Vagina (tissue), 2 donors: ENCODE measurements around the gene DTYMK. TPM values are rescaled to one million over a fixed set of nuclear protein-coding genes. Genes with fewer than 3 reads are reported as not detected.

Experiments
- DNase-seq, 2 donors: peaks; one replicate each; pipeline ENCODE4 v3.0.0-alpha.2; 2017; ENCODE audit errors: extremely low spot score in 2 of 2
- H3K27ac ChIP-seq: fragments of 200-600 bp; sonication (generic); one replicate; pipeline ENCODE4 v1.5.1; 2019
- H3K27me3 ChIP-seq: fragments of 200-600 bp; sonication (generic); one replicate; pipeline ENCODE4 v1.5.1; 2019
- H3K36me3 ChIP-seq, 2 donors: fragments of 200-600 bp; sonication (generic); one replicate each; pipeline ENCODE4 v1.5.1; 2017 to 2019
- H3K4me1 ChIP-seq: fragments of 200-600 bp; sonication (generic); one replicate; pipeline ENCODE4 v1.5.1; 2019
- H3K4me3 ChIP-seq, 2 donors: fragments of 200-600 bp; sonication (generic); 1 replicate in 1 of 2; 2 replicates in 1 of 2; pipeline ENCODE4 v1.5.1; 2016 to 2019
- H3K9me3 ChIP-seq: fragments of 200-600 bp; sonication (generic); one replicate; pipeline ENCODE4 v1.5.1; 2019
- POLR2A ChIP-seq, 2 donors: fragments of 450-650 bp; IDR thresholded peaks; one replicate each; pipeline ENCODE4 v1.6.1; 2017; ENCODE audit warnings: antibody characterized with exemption in 2 of 2, mild to moderate bottlenecking in 2 of 2, moderate library complexity in 2 of 2
- POLR2AphosphoS5 ChIP-seq, 2 donors: sonication (generic); formaldehyde crosslinking; IDR thresholded peaks; one replicate each; pipeline ENCODE4 v1.9.0; 2017; ENCODE audit warnings: antibody characterized with exemption in 2 of 2, mild to moderate bottlenecking in 2 of 2, low read depth in 1 of 2; ENCODE audit not compliant: insufficient read depth in 1 of 2
- intact Hi-C: fragments of 100-400 bp; cut with DNase I; formaldehyde crosslinking; loops from one replicate; pipeline ENCODE4 v1.15.1; 2023
- total RNA-seq: library from RNA; depleted of rRNA; stranded (reverse); fragments of >200 nt; gene quantifications from one replicate; pipeline ENCODE4 v1.2.3, GENCODE V29; 2016
- TF ChIP-seq, protein P1 (sequence below), 3 experiments: fragments of 450-650 bp in 2 of 3; fragments of 200-600 bp in 1 of 3; sonication (generic) in 1 of 3; IDR thresholded peaks; one replicate each; pipeline ENCODE4 v1.5.1; 2017 to 2019; ENCODE audit warnings: antibody characterized with exemption in 3 of 3, mild to moderate bottlenecking in 2 of 3, moderate library complexity in 2 of 3

The DTYMK gene
- total RNA-seq, 1 donor from 2014 or later = 14.7 TPM

DNA sequence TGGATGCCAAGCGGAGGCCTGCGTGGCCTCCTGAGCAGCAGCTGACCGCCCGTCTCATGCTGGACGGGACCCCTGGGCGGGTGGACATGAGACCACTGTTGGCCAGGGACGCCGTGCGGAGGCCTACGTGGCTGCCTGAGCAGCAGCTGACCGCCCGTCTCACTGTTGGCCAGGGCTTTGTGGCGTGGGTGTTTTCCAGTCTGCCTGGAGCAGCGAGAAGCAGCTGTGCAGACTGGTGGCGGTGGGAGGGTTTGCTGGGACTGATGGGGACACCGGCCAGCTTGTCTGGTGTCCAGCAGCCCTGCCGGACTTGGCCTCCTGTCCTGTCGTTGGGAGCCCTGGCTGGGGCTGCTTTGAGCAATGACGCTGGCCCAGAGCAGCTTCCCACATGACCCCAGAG lies 42.0 kb upstream of the DTYMK start:
- Histone ChIP-seq H3K27ac (no peak overlapping the region), H3K9me3 (no peaks in the 10 kb centered on the region), H3K27me3 (no peaks in the 10 kb centered on the region), H3K36me3 (peaks cover 0 to 10% of the 10 kb centered on the region in 2 donors), H3K4me1 (peaks cover 2% of the 10 kb centered on the region), H3K4me3 (no peak overlapping the region)
- intact Hi-C loops = no loop called here
- TF ChIP-seq, protein P1, sequence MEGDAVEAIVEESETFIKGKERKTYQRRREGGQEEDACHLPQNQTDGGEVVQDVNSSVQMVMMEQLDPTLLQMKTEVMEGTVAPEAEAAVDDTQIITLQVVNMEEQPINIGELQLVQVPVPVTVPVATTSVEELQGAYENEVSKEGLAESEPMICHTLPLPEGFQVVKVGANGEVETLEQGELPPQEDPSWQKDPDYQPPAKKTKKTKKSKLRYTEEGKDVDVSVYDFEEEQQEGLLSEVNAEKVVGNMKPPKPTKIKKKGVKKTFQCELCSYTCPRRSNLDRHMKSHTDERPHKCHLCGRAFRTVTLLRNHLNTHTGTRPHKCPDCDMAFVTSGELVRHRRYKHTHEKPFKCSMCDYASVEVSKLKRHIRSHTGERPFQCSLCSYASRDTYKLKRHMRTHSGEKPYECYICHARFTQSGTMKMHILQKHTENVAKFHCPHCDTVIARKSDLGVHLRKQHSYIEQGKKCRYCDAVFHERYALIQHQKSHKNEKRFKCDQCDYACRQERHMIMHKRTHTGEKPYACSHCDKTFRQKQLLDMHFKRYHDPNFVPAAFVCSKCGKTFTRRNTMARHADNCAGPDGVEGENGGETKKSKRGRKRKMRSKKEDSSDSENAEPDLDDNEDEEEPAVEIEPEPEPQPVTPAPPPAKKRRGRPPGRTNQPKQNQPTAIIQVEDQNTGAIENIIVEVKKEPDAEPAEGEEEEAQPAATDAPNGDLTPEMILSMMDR (IDR thresholded peaks at IDR 0.05) = no peak
- no peak for TF ChIP-seq POLR2A (IDR thresholded peaks at IDR 0.05)
- TF ChIP-seq POLR2AphosphoS5 (IDR thresholded peaks at IDR 0.05; ENCODE audit: insufficient read depth in 1 of 2, low read depth in 1 of 2) = no peak
- no peak for DNase-seq

DNA sequence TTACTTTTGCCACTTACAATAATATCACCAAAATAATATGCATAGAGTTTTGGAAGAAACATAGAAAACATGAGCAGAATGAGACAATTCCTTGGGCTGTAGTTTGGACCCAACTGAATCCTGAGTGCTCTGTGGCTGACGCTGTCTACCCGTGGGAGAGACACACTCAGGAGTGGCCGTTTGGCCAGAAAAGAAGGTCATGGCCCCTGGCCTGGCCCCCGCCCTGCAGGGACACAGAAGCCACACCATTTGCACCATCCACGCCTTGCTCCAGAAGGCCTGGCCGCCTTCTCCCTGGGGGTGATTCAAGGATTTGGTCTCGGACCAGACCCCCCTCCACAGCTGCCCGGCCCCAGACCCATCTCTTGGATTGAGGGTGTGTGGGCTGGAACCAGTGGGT lies 41.4 kb upstream of the DTYMK start:
- H3K27ac ChIP-seq = no peak overlapping the region
- intact Hi-C loops = no loop called here

DNA sequence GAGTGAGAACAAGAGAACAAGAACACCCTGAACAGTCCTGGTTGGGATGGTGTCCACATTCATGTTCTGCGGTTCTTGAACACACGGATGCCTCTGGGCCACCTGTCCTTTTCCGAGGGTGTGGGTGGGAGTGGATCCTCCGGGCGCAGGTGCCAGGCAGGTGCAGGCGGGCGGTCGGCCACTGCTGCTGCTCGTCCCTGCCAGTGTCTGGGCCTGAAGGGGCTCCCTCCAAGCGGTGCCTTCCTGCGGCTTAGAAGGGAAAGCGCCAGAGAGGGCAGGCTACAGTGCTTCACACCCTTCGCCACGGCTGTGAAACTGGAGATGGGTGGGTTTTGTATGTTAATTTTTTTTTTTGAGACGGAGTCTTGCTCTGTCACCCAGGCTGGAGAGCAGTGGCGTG lies 39.8 kb upstream of the DTYMK start:
- H3K36me3 ChIP-seq = peaks cover 0 to 23% of the 10 kb centered on the region in 2 donors
- TF ChIP-seq POLR2A (IDR thresholded peaks at IDR 0.05) = no peak

More for the DNA sequence above, 41.4 kb upstream of the DTYMK start:
- TF ChIP-seq, protein P1 (IDR thresholded peaks at IDR 0.05) = no peak
- TF ChIP-seq POLR2A (IDR thresholded peaks at IDR 0.05) (no peak), POLR2AphosphoS5 (IDR thresholded peaks at IDR 0.05; ENCODE audit: insufficient read depth in 1 of 2, low read depth in 1 of 2) (no peak)
- no peak for DNase-seq
- Histone ChIP-seq H3K4me1 (no peaks in the 10 kb centered on the region), H3K36me3 (peaks cover 0 to 13% of the 10 kb centered on the region in 2 donors), H3K4me3 (no peak overlapping the region), H3K9me3 (no peaks in the 10 kb centered on the region), H3K27me3 (no peaks in the 10 kb centered on the region)

DNA sequence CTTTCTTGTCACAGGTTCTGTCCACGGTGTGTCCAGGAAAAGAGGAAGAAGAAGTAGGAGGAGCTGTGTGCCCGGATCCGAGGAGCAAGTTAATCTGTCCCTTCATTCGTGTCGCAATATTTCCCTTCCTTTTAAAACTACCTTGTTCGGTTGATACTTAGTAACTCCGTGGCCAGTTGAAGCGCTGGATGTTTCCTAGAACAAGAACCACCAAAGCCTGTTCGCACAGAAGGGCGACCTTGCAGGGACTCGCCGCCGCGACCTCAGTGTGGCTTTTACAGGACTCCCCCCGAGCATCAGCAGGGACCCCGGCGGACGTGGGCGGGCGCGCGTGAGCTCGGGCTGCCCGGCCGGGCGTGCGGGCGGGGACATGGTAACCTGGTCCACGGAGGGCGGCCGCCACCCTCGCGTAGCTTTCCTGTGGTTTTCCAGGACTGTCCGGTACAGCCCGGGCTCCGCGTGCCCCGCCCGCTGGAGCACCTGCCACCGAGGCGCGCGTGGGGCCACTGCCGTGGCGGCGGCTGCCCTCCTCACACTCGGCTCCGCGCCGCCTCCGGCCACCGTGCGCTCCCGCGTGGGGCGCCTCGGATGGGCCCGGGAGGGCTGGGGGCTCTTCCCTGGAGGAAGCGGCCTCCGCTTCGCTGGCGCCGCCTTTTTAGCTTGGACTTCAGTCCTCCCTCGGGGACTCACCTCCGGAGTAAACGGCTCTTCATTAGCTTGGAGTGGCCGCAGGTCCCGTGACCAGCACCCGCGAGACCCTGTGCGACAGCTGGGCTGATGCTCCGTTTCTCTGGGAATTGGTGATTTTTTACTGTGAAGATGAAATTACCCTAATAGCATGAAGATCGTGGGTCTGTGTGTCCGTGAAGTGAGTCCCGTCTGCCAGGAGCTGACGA lies 38.6 kb upstream of the DTYMK start:
- Histone ChIP-seq H3K36me3 (peaks cover 0 to 34% of the 10 kb centered on the region in 2 donors), H3K4me1 (no peaks in the 10 kb centered on the region), H3K27me3 (no peaks in the 10 kb centered on the region), H3K4me3 (no peak overlapping the region), H3K27ac (no peak overlapping the region), H3K9me3 (no peaks in the 10 kb centered on the region)
- intact Hi-C loops = no loop called here
- TF ChIP-seq POLR2A (IDR thresholded peaks at IDR 0.05) (no peak), POLR2AphosphoS5 (IDR thresholded peaks at IDR 0.05; ENCODE audit: insufficient read depth in 1 of 2, low read depth in 1 of 2) (no peak)
- TF ChIP-seq, protein P1 (IDR thresholded peaks at IDR 0.05) = no peak
- DNase-seq = no peak

More for the DNA sequence above, 39.8 kb upstream of the DTYMK start:
- DNase-seq = no peak
- no peak overlapping the region for H3K4me3 ChIP-seq
- no peaks in the 10 kb centered on the region for H3K9me3 ChIP-seq
- intact Hi-C loops = no loop called here
- no peaks in the 10 kb centered on the region for H3K27me3 ChIP-seq
- H3K4me1 ChIP-seq = no peaks in the 10 kb centered on the region
- no peak overlapping the region for H3K27ac ChIP-seq

DNA sequence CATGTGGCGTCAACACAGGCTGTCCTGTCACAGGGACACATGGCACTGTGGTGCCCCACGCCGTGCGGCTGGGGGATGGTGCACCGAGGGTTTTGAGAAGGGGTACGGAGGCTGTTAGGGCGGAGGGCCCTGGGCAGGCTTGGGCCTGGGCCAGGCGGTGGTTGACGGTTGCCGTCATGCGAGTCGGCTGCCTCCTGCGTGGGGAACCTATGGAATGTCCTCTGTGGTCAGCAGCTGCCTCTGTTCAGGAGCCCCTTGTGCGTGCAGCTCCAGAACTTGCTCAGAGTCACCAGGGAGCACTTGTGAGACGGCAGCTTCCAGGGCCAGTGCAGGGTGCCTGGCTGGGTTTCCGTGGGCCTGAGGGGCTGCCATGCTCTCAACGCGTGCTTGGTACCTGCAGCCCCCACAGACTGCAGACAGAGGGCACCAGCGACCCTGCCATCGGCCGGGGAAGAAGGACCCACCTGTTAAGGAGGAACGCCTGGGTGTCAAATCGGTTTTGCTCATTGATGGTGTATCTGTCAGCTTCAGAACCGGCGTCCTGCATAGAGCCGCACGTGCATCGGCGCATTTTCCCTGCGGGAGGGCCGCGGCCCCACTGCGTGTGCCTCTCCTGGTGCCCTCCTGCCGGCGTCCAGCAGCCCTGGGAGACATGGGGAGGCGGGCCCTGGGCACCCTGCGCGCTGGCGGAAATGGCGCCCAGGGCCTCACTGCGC lies 37.8 kb upstream of the DTYMK start:
- H3K36me3 ChIP-seq = peaks cover 0 to 42% of the 10 kb centered on the region in 2 donors
- H3K27ac ChIP-seq = no peak overlapping the region
- no peak for DNase-seq
- intact Hi-C loops = no loop called here
- H3K4me3 ChIP-seq = no peak overlapping the region
- no peak for TF ChIP-seq POLR2AphosphoS5 (IDR thresholded peaks at IDR 0.05; ENCODE audit: insufficient read depth in 1 of 2, low read depth in 1 of 2)
- TF ChIP-seq, protein P1 (IDR thresholded peaks at IDR 0.05) = no peak
- TF ChIP-seq POLR2A (IDR thresholded peaks at IDR 0.05) = no peak
- no peaks in the 10 kb centered on the region for H3K9me3 ChIP-seq
- no peaks in the 10 kb centered on the region for H3K4me1 ChIP-seq
- no peaks in the 10 kb centered on the region for H3K27me3 ChIP-seq
